Jurkat, Clone E6-1 (cell line): ENCODE results near the gene WDR5.

ENCODE experiments used
- DNase-seq: peaks from one replicate; pipeline ENCODE4 v3.0.0-alpha.2; 2011; ENCODE audit warnings: low read depth, low spot score
- H3K4me3 ChIP-seq: 2 replicates; pipeline ENCODE4 v1.5.1; 2011; ENCODE audit warnings: mild to moderate bottlenecking, low read length, control low read depth, moderate library complexity

Gene WDR5

GRCh38 chr9:134180786-134181647 is 45.1 kb downstream of the WDR5 start:
- no peak for DNase-seq
- no peak overlapping the region for H3K4me3 ChIP-seq

GRCh38 chr9:134181648-134182034 is 45.8 kb downstream of the WDR5 start:
- no peak overlapping the region for H3K4me3 ChIP-seq
- DNase-seq: no peak

GRCh38 chr9:134182554-134183085 is 46.7 kb downstream of the WDR5 start:
- H3K4me3 ChIP-seq: no peak overlapping the region
- DNase-seq: peak; percentile 19

GRCh38 chr9:134185536-134186011 is 49.7 kb downstream of the WDR5 start:
- DNase-seq: peak; percentile 62
- H3K4me3 ChIP-seq: no peak overlapping the region

GRCh38 chr9:134186471-134187109 is 50.7 kb downstream of the WDR5 start:
- H3K4me3 ChIP-seq: no peak overlapping the region
- DNase-seq: no peak

- DNase-seq: no peak
- H3K4me3 ChIP-seq: no peak overlapping the region
Observed at GRCh38 chr9:134187110-134187531, 51.2 kb downstream of the WDR5 start.

GRCh38 chr9:134187891-134188385 is 52.1 kb downstream of the WDR5 start:
- DNase-seq: no peak
- no peak overlapping the region for H3K4me3 ChIP-seq

GRCh38 chr9:134188386-134189144 is 52.7 kb downstream of the WDR5 start:
- H3K4me3 ChIP-seq: no peak overlapping the region

GRCh38 chr9:134189145-134189469 is 53.2 kb downstream of the WDR5 start:
- no peak overlapping the region for H3K4me3 ChIP-seq
- DNase-seq: no peak

More at GRCh38 chr9:134188386-134189144, 52.7 kb downstream of the WDR5 start:
- DNase-seq: no peak

GRCh38 chr9:134189470-134190231 is 53.8 kb downstream of the WDR5 start:
- H3K4me3 ChIP-seq: no peak overlapping the region
- DNase-seq: no peak

- no peak for DNase-seq
- no peak overlapping the region for H3K4me3 ChIP-seq
Observed at GRCh38 chr9:134190232-134191121, 54.6 kb downstream of the WDR5 start.

GRCh38 chr9:134191455-134192209 is 55.8 kb downstream of the WDR5 start:
- no peak for DNase-seq
- no peak overlapping the region for H3K4me3 ChIP-seq

- DNase-seq: no peak
- H3K4me3 ChIP-seq: no peak overlapping the region
Observed at GRCh38 chr9:134192311-134192950, 56.5 kb downstream of the WDR5 start.

GRCh38 chr9:134192951-134193731 is 57.3 kb downstream of the WDR5 start:
- no peak overlapping the region for H3K4me3 ChIP-seq
- no peak for DNase-seq

GRCh38 chr9:134193912-134194535 is 58.1 kb downstream of the WDR5 start:
- no peak overlapping the region for H3K4me3 ChIP-seq
- DNase-seq: no peak
